HG03558 (cell line): Measurements from ENCODE around the gene NDUFA9.

Source experiments
- ATAC-seq: cut with Tn5 transposase; IDR thresholded peaks from one replicate; pipeline ENCODE4 v1.9.1; 2021; ENCODE audit warnings: moderate number of reproducible peaks; ENCODE audit not compliant: unreplicated experiment; ENCODE audit errors: extremely low read depth

Gene NDUFA9

DNA sequence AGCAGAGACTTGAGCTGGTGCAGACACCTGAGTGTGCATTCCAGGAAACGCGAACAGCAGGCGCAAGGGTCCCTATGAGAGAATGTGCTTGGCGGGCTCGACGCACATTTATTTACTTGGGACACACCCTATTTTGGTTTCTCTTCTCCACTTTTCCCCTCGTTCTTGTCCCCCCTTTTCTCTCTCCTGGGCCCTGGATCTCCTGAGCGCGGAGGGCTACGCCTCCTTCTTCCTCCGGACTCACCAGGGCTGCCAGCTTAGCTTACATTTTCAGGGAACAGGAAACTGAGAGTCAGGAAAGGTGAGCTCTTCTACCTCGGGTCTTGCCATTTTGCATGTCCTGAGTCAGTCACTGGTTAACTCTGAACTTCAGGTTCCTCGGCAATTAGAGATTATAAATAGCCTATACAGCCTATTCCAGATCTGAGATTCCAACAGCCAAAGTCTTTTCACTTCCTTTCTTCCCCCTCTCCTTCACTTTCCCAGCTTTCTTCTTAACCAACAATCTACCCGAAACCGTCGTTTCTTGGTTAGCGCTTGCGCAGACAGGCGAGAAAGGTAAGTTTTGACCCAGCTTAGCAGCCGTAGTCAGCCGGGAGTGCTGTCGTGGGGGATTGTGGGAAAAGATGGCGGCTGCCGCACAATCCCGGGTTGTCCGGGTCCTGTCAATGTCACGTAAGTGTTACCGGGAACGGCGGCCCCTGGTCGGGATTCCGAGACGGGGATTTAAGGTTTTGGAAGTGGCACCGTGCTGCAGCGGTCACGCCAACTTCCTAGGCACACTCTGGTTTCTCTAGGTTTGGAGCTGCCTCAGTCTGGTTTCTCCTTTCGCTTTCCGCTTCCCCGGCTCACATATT lies at the start of gene NDUFA9, which contains the start of gene AKAP3:
NDUFA9 (plus strand) TSS at position 614 of the 857 bp plus-strand sequence; CDS start at position 627, 13 bp downstream.
AKAP3 (minus strand) TSS at position 551 of the 857 bp plus-strand sequence. CDS start 10,855 bp downstream, outside the sequence.
- ATAC-seq = no peak

DNA sequence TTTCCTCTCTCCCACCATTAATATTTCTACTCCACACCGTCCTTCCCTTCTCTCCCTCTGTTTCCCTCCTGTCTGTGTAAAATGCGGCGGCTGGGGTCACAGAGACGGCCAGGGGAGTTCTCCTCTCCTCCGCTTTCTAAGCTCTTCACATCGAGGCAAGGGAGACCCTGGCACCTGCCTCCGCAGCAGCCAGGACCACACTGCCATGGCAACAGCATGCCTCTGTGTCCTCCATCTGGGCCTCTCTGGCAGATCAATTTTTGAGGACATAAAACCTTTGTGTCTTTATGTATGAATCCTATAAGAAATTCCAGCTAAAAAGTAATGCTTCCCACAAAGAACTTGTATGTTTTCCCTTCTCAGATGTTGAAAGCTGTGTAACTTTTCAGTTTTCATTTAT lies 45.5 kb upstream of the NDUFA9 start:
- no peak for ATAC-seq

DNA sequence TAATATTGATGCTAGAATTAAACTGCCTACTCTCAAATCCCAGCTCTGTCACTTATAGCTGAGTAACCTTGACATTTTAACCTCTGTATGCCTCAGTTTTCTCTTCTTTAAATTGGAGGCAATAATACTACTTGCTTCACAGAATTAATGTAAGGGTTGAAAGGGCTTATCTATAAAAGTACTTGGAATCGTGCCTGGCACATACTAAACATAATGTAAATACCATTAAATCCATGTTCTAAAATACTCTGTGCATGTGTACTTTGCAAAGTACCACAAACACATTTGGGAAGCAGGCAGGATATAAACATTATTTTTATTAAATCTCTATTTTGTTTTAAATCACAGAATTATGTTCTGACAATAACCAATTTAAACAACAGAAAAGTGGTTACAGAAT lies 45.0 kb upstream of the NDUFA9 start:
- no peak for ATAC-seq

DNA sequence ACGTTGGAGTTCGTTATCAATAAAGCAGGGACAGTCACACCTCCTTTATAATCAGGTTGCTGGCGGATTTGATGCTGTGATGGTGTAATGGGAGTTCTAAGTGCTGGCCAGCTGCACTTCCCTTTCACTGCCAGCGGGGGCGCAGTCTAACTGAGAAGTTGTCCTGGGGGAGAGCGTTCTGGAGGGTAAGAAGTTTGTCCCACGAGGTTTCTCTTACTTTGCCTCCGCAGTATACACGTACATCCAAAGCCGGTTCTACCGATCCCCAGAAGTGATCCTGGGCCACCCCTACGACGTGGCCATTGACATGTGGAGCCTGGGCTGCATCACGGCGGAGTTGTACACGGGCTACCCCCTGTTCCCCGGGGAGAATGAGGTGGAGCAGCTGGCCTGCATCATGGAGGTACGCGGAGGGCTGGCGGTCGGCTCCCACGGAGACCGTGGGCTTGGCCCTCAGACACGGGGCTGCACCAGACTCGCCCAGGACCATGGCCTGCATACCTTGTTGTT lies 44.2 kb upstream of the NDUFA9 start:
- ATAC-seq = peak; percentile 72

DNA sequence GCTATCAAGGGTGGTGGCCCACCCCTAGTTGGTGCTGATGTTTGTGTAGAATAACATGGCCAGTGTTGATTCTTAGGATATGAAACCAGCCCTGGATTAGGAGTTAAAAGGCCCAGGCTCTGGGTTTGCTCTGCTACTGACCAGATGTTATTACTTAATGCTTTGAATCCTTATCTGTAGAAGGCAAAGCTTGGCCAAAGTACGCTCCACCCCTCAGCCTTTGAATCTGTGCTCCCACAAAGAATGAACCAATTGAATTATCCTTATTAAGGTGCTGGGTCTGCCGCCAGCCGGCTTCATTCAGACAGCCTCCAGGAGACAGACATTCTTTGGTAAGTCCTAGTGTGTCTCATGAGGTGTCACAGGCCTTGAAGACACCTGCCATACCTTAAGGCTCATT lies 41.9 kb upstream of the NDUFA9 start:
- ATAC-seq = no peak

DNA sequence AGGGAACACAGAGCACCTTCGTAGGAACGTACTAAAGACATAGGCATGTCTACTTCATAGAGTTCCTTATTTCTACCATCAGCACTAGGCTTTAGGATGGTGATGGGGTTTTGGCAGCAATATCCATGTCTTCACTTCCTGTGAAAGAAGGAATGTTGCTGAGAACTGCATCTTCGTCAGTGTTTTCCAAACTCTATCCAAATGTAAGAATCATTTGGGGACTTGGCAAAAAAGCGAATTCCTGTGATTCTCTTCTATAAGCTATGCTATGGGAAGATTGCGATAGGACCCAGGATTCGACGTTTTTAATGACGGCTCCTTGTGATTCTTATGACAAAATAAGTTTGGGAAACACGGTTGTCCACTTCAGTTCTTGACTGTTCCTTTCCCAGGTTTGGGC lies 39.8 kb upstream of the NDUFA9 start:
- no peak for ATAC-seq

DNA sequence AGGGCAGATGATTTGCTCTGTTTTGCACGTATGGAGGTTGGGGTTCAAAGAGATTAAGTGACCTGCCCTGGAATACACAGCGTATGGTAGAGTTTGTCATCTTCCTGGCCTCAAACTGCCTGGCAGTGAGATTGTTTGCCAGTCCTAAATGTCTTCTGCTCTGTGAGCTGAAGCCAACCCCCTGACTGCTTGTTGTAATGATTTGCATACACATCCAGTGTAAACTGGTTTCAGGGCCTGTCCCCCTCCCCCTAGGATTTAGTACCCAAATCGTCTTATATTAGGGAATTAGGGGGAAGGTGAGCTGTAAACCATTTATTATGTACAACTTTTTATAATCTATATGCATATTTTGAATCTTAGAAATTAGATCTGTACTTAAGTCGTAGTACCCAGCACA lies 38.4 kb upstream of the NDUFA9 start:
- no peak for ATAC-seq

DNA sequence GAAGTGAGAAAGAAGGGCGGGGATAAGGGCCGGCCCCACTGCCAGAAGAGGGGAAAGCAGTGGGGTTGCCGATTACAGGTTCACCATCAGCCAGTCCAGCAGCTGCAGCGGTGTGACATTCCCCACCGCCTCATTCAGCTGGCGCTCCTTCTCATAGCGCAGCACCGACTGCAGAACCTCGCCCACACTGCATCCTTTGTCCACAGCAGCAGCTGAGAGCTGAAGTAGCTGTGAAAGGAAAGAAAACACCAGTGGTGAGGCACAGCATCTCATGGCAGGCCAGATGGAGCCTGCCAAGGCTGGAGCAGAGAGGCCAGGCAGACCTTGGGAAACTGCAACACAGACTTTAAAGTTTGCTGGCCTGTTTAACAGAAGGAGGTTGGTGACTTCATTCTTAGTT lies 33.2 kb upstream of the NDUFA9 start:
- ATAC-seq = no peak

DNA sequence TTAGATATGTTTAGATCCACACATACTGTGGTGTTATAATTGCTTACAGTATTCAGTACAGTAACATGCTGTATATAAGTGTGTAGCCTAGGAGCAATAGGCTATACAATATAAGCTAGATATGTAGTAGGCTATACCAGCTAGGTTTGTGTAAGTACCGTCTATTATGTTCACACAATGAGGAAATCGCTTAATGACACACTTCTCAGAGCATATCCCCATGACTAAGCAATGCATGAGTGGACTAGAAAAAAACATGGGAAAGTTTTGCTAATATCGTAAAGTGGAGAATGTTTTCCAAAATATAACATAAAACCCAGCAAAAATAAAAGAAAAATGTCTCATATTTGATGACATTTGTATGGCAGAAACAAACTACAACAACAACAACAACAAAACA lies 27.4 kb upstream of the NDUFA9 start:
- ATAC-seq = no peak

DNA sequence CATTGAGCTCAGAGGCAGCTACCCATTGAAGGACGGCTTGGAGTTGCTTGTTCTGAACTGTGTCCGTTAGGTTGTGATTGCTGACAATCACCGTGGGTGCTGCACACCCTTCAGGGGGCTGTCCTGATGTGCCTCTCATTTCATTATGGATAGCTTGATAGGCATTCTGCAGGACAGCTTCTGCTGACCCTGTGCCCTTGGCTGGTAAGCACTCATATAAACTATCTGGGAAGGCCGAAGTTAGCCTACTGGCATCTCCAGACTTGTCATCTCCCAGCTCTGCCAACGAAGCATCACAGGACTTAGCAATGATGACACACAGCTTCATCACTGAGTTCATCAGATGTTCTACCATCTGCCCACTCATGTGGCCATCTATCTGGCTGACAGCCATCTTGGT lies 22.4 kb upstream of the NDUFA9 start:
- ATAC-seq = no peak

DNA sequence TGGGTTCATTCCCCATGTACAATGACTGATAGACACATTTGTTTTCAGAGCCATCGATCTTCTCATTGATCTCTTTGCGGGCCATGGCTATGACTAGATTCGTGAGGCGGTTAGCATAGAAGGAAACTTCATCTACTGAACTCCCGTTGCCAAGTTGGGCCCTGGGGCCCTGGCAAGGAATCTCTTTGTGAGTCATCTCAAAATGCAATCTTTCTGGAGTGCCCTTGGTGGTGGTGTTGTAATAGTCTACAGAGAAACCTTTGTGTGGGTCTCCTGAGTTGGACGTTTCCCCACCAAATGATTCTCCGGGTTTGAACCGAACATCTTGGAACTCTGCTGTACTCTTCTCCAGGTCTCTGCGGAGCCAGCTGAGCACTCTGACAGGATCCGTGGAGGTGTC lies 20.5 kb upstream of the NDUFA9 start:
- ATAC-seq = no peak

DNA sequence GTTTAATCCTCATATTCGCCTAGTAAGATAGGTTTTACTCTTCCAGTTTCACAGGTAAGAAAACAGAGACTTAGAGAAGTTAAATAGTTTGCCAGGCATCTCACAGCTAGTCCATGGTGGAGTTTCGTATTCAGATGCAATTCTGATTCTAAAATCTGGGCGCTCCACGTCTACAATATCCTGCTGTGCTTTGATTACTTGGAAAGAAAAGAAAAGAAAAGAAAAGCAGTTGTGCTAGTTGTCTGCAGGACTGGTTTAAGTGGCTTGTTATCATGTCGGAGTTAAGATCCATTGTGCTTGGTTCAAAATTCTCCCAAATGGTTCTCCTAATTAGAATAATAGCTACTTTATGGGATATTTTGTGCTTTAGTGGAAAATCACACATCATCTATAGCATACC lies 18.7 kb upstream of the NDUFA9 start:
- no peak for ATAC-seq

DNA sequence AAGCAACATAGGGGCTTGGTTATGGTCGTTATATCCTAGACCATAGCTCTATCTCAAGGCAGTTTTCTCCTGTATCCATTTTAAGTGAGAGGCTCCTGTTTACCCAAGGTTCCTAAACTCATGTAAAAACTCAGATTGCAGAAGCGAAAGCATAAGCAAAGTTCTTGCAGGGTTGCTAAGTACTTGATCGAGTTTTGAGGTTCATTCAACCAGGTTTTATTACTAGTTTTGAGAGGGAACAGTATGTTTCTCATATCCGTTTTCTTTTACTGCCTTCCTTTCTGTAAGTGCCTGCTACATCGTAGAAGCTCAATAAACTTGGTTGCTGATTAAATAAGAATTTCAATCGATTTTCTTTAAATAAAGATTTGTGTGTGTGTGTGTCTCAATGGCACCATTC lies 5.2 kb upstream of the NDUFA9 start:
- ATAC-seq = no peak

DNA sequence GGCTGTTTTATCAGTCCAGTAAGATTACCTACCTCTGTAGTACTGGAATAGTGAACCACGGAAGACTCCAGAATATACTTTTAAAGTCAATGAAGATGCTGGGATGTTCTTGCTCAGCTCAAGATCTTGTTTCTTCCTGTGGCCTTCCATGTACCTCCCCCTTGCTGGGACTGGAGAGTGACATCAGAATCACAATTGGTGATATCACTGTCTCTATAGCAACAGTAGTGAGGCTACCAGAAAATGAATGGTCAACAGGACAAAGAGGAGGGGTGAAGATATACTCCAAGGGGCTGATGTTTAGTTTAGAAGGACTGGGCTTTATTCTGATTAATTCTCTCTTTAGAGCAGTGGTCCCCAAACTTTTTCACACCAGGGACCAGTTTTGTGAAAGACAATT lies 3.9 kb upstream of the NDUFA9 start:
- ATAC-seq = no peak

DNA sequence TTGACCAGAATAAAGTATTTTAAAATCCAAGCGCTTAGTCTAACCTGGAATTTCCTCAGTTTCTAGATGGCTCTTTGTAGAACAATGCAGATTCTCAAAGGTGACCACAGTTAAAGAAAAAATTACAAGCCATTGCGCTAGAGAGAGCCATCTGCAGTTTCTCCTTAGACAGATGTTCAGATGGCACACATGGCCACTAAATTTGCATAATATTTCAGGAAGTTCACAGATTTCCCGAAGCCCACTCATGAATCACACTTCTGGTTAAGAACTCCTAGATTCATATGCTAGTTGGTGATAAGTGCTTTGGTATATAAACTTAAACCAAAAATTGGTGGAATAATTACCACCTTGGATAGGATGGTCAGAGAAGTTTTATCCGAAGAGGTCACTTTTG lies 812 bp upstream of the NDUFA9 start:
- no peak for ATAC-seq

DNA sequence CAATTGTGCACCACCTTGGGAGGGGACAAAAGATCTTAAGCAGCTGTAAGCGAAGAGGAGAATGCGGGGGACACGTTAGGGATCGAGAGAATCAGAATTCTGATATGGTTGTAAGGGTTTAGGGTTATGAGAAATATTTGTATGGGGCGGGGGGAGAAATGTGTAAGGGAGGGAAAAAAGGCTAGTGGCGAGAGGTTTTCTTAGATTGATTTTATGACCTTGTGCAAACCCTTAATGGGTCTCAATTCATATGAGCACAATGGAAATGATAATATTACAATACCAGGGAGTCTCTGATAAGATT lies 396 bp downstream of the NDUFA9 start:
- ATAC-seq = no peak

DNA sequence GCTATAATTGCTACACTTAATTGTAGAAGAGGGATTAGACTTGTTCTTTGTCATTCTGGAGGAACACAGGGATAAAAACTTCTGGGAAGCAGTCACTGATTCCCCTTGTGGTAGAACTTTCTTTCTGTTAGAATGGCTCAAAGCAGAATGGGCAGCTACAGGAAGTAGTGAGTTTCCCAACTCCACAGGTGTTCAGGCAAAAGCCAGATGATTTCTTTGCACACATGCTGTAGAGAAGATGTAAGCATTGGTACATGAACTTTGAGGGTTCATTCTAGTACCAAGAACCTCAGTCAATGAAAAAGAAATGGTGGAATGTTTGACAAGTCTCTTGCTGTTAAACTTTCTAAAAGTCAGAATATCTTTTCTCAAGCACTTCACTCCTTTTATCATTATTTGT lies 4.3 kb downstream of the NDUFA9 start:
- ATAC-seq = no peak

DNA sequence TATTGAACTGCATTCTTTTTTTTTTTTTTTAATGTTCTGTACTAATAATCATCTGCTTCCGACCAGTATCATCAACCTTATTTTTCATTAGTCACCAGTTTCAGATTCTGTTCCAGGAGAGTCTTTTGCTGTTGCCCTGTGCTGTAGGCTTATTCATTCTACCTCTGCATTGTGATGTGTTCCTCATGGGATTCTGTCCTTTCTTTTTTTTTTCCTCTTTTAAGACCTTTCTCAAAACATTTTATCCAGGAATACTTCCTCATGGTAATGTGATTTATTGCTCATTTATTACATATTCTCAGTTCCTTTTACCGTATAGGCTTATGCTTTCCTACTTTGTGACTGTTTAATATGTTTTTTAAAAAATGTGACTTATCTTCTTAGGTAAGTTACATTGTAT lies 4.8 kb downstream of the NDUFA9 start:
- ATAC-seq = no peak

DNA sequence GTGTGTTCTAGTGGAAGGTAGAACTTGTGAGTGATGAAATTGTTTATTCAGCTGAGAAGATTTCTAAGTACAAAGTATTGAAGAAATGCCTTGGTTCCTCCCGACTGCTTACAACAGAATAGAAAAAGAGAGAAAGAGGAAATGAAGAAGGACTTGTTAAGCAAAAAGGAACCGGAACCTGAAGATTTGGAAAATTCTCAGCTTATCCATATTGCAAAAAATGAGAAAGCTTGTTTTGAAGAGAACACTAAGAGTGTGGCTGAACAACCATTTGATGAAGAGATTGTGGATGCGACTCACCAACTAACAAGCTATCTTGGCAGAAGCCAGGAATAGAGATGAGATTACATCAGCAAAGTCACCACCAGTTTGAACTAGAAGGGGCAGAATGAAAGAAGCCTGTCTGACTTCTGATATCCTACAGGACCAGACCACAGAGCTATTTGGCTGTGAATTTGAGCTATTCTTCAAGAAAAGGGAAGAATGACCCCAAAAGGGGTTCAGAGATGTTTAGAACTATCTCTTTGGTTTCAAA lies 15.1 kb downstream of the NDUFA9 start:
- no peak for ATAC-seq

DNA sequence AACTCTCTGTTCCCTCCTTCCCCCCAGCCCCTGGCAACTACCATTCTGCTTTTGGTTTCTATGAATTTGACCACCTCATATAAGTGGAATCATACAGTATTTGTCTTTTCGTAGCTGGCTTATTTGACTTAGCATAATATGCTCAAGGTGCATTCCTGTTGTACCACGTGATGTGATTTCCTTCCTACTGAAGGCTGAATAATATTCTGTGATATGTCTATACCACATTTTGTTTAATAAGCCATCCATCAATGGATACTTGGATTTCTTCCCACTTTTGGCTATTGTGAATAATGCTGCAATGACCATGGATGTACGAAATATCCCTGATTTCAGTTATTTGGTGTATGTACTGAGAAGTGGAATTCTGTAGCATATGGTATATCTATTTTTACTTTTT lies 16.3 kb downstream of the NDUFA9 start:
- no peak for ATAC-seq

DNA sequence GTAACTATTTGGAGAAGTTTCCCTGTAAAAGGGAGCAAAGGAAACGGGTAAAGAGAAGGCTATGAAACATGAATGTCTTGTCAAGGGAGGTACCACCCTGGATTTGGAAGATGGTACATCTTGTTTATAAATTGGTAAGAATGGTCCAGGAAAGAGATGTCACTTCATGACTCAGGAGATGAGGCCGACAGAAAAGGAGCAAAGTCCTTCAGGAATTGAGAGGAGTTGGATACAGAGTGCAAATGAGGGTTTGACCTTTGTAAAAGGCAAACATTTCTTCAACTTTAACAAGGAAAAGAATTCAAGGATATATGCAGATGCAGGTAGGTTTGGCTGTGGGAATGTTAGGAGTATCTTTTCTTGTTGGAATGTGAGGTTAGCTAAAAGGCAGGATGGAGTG lies 30.8 kb downstream of the NDUFA9 start:
- no peak for ATAC-seq

DNA sequence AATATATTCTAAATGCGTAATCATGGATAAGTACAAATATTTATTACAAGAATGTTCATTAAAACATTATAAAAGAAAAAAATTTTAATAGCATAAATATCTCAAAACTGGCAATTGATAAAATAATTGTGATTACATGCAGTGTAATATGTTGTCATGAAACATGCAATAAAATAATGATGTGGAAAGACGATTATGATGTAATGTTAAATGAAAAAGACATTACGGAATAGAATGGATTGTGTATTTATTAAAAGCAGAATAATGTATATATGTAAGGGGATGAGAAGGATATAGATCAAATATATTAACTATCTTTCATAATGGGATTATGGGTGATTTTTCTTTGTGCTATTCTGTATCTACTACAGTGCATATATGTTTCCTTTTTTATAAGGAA lies 32.8 kb downstream of the NDUFA9 start:
- no peak for ATAC-seq
